ENCODE results near the gene FGL2.
"Not testable (repeated sequence)": the region's sequence is repeated elsewhere in the genome, so short reads cannot be mapped to it uniquely, and the experiment has no call there.

FGL2 gene

GRCh38 chr7:77226357-77226839 lies 26.8 kb upstream of the FGL2 start:
- peaks cover 5% of the 10 kb centered on the region for H3K36me3 Mint-ChIP-seq (ENCODE audit: low read depth)
- H3K27me3 Mint-ChIP-seq (ENCODE audit: low read depth), result peaks cover under 1% of the 10 kb centered on the region
- H3K4me3 Mint-ChIP-seq, result no peak overlapping the region
- no peak overlapping the region for H3K27ac Mint-ChIP-seq
- peaks cover 13% of the 10 kb centered on the region for H3K9me3 Mint-ChIP-seq
- peaks cover 12% of the 10 kb centered on the region for H3K4me1 Mint-ChIP-seq (ENCODE audit: low read depth)

- H3K36me3 Mint-ChIP-seq (ENCODE audit: low read depth), result peaks cover 10% of the 10 kb centered on the region
- H3K4me3 Mint-ChIP-seq, result no peak overlapping the region
- H3K4me1 Mint-ChIP-seq (ENCODE audit: low read depth), result peaks cover 12% of the 10 kb centered on the region
- H3K27ac Mint-ChIP-seq, result no peak overlapping the region
- no peaks in the 10 kb centered on the region for H3K27me3 Mint-ChIP-seq (ENCODE audit: low read depth)
- H3K9me3 Mint-ChIP-seq, result peaks cover 10% of the 10 kb centered on the region
These were observed 23.6 kb upstream of the FGL2 start for GRCh38 chr7:77223261-77223660.

- Mint-ChIP-seq H3K36me3 (ENCODE audit: low read depth) (peaks cover 10% of the 10 kb centered on the region), H3K27ac (no peak overlapping the region), H3K4me3 (no peak overlapping the region)
These were observed 23.2 kb upstream of the FGL2 start for GRCh38 chr7:77222819-77223218.

GRCh38 chr7:77222065-77222464 lies 22.4 kb upstream of the FGL2 start:
- peaks cover 12% of the 10 kb centered on the region for H3K4me1 Mint-ChIP-seq (ENCODE audit: low read depth)
- no peaks in the 10 kb centered on the region for H3K27me3 Mint-ChIP-seq (ENCODE audit: low read depth)
- no peak overlapping the region for H3K4me3 Mint-ChIP-seq
- no peak overlapping the region for H3K27ac Mint-ChIP-seq
- peaks cover 10% of the 10 kb centered on the region for H3K9me3 Mint-ChIP-seq
- peaks cover 10% of the 10 kb centered on the region for H3K36me3 Mint-ChIP-seq (ENCODE audit: low read depth)

More at GRCh38 chr7:77222819-77223218, 23.2 kb upstream of the FGL2 start:
- Mint-ChIP-seq H3K27me3 (ENCODE audit: low read depth) (no peaks in the 10 kb centered on the region), H3K4me1 (ENCODE audit: low read depth) (peaks cover 12% of the 10 kb centered on the region), H3K9me3 (peaks cover 10% of the 10 kb centered on the region)

- peaks cover 12% of the 10 kb centered on the region for H3K4me1 Mint-ChIP-seq (ENCODE audit: low read depth)
- H3K9me3 Mint-ChIP-seq; H3K27me3 Mint-ChIP-seq (ENCODE audit: low read depth); H3K27ac Mint-ChIP-seq; H3K4me3 Mint-ChIP-seq: not testable (repeated sequence)
- peaks cover 10% of the 10 kb centered on the region for H3K36me3 Mint-ChIP-seq (ENCODE audit: low read depth)
These were observed 20.2 kb upstream of the FGL2 start for GRCh38 chr7:77219701-77220331.

- Mint-ChIP-seq H3K27ac (no peak overlapping the region), H3K4me3 (no peak overlapping the region), H3K36me3 (ENCODE audit: low read depth) (peaks cover 8% of the 10 kb centered on the region), H3K4me1 (ENCODE audit: low read depth) (peaks cover 9% of the 10 kb centered on the region), H3K27me3 (ENCODE audit: low read depth) (no peaks in the 10 kb centered on the region), H3K9me3 (peaks cover 19% of the 10 kb centered on the region)
These were observed 18.0 kb upstream of the FGL2 start for GRCh38 chr7:77217474-77218185.

- no peaks in the 10 kb centered on the region for H3K4me1 Mint-ChIP-seq (ENCODE audit: low read depth)
- H3K27me3 Mint-ChIP-seq (ENCODE audit: low read depth), result no peaks in the 10 kb centered on the region
- peaks cover 8% of the 10 kb centered on the region for H3K36me3 Mint-ChIP-seq (ENCODE audit: low read depth)
- no peak overlapping the region for H3K4me3 Mint-ChIP-seq
- H3K9me3 Mint-ChIP-seq, result peaks cover 19% of the 10 kb centered on the region
- no peak overlapping the region for H3K27ac Mint-ChIP-seq
These were observed 16.7 kb upstream of the FGL2 start for GRCh38 chr7:77216181-77216845.

- Mint-ChIP-seq H3K4me1 (ENCODE audit: low read depth) (no peaks in the 10 kb centered on the region), H3K27ac (no peak overlapping the region), H3K9me3 (peaks cover 43% of the 10 kb centered on the region), H3K27me3 (ENCODE audit: low read depth) (no peaks in the 10 kb centered on the region), H3K36me3 (ENCODE audit: low read depth) (peaks cover 22% of the 10 kb centered on the region), H3K4me3 (no peak overlapping the region)
These were observed 10.0 kb upstream of the FGL2 start for GRCh38 chr7:77209479-77210139.

GRCh38 chr7:77208416-77208815 lies 8.8 kb upstream of the FGL2 start:
- Mint-ChIP-seq H3K27me3 (ENCODE audit: low read depth) (no peaks in the 10 kb centered on the region), H3K9me3 (peaks cover 39% of the 10 kb centered on the region), H3K27ac (no peak overlapping the region), H3K4me1 (ENCODE audit: low read depth) (no peaks in the 10 kb centered on the region), H3K4me3 (no peak overlapping the region), H3K36me3 (ENCODE audit: low read depth) (peaks cover 22% of the 10 kb centered on the region)

- H3K4me1 Mint-ChIP-seq (ENCODE audit: low read depth), result peaks cover 14% of the 10 kb centered on the region
- H3K4me3 Mint-ChIP-seq, result no peak overlapping the region
- H3K9me3 Mint-ChIP-seq, result peaks cover 30% of the 10 kb centered on the region
- H3K36me3 Mint-ChIP-seq (ENCODE audit: low read depth), result peaks cover 22% of the 10 kb centered on the region
- no peaks in the 10 kb centered on the region for H3K27me3 Mint-ChIP-seq (ENCODE audit: low read depth)
- no peak overlapping the region for H3K27ac Mint-ChIP-seq
These were observed 6.1 kb upstream of the FGL2 start for GRCh38 chr7:77205706-77206105.

GRCh38 chr7:77202481-77202976 lies 2.9 kb upstream of the FGL2 start:
- H3K36me3 Mint-ChIP-seq (ENCODE audit: low read depth), result peaks cover 10% of the 10 kb centered on the region
- H3K27me3 Mint-ChIP-seq (ENCODE audit: low read depth), result no peaks in the 10 kb centered on the region
- H3K4me3 Mint-ChIP-seq, result no peak overlapping the region
- no peak overlapping the region for H3K27ac Mint-ChIP-seq
- H3K9me3 Mint-ChIP-seq, result no peaks in the 10 kb centered on the region
- peaks cover 42% of the 10 kb centered on the region for H3K4me1 Mint-ChIP-seq (ENCODE audit: low read depth)

GRCh38 chr7:77200542-77200941 lies 923 bp upstream of the FGL2 start:
- peak overlapping the region; percentile 78 for H3K27ac Mint-ChIP-seq
- peaks cover 47% of the 10 kb centered on the region for H3K4me1 Mint-ChIP-seq (ENCODE audit: low read depth)
- peak overlapping the region; percentile 72 for H3K4me3 Mint-ChIP-seq
- no peaks in the 10 kb centered on the region for H3K27me3 Mint-ChIP-seq (ENCODE audit: low read depth)
- no peaks in the 10 kb centered on the region for H3K9me3 Mint-ChIP-seq
- peaks cover 16% of the 10 kb centered on the region for H3K36me3 Mint-ChIP-seq (ENCODE audit: low read depth)

- H3K27ac Mint-ChIP-seq, result no peak overlapping the region
- H3K9me3 Mint-ChIP-seq, result no peaks in the 10 kb centered on the region
- peaks cover 15% of the 10 kb centered on the region for H3K36me3 Mint-ChIP-seq (ENCODE audit: low read depth)
- H3K4me1 Mint-ChIP-seq (ENCODE audit: low read depth), result peaks cover 50% of the 10 kb centered on the region
- H3K27me3 Mint-ChIP-seq (ENCODE audit: low read depth), result no peaks in the 10 kb centered on the region
- no peak overlapping the region for H3K4me3 Mint-ChIP-seq
These were observed 2.5 kb downstream of the FGL2 start for GRCh38 chr7:77197141-77197540.

GRCh38 chr7:77188731-77189437 lies 10.7 kb downstream of the FGL2 start:
- Mint-ChIP-seq H3K4me1 (ENCODE audit: low read depth) (peaks cover 13% of the 10 kb centered on the region), H3K27me3 (ENCODE audit: low read depth) (no peaks in the 10 kb centered on the region), H3K36me3 (ENCODE audit: low read depth) (peaks cover 6% of the 10 kb centered on the region), H3K27ac (no peak overlapping the region), H3K4me3 (no peak overlapping the region), H3K9me3 (peaks cover 7% of the 10 kb centered on the region)

Measured in T-helper 1 cell treated with Interleukin-12 subunit alpha and Interleukin-12 subunit beta and Interleukin-4 antibody, amounts not matched to agents 30 μg/mL and 1 μg/mL, for 36 hours (primary cell).